NCI-H526 treated with DMSO at 0.1 percent for 48 hours (cell line): ENCODE measurements around the gene UBA7.
"Not testable (repeated sequence)": the region's sequence is repeated elsewhere in the genome, so short reads cannot be mapped to it uniquely, and the experiment has no call there.

Source experiments
- DNase-seq: peaks from one replicate; lab custom pipeline; 2025; lab: John Stamatoyannopoulos, UW

UBA7 gene

DNA sequence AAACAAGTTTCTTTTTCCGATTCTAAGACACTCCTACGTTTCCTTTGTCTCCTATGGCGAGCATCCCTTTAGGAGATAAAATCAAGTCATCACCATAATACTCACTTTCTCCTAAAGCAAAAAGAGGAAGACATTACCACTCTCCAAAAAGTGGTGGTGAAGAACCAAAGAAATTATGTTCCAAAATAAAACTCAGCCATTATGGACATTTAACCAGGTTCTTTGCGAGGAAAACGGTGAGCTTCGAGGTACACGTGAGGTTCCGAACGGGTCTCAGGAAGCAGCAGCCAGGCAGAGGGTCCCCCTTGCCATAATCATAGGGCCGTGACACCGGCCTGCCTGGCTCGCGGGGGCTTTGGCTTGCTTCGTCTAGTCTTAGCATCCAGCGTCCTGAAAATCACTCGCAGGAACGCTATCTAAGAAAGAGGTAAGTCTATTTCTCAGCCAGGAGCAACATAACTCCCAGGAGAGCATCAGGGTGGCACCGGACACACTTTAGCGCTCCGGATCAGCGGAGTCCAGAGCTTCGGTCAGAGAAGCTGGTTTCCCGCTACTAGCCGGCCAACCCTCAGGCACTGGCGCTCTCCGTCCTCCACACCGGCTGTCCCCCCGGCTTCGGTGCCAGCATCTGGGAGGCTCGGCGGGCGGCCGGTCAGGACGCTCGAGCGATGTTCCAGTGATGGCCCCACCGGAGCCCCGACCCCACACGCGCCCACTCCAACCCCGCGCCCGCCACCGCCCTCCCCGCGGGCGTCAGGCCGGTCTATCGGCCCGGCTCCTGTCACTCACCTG is 28.0 kb downstream of the UBA7 start:
- no peak for DNase-seq

DNA sequence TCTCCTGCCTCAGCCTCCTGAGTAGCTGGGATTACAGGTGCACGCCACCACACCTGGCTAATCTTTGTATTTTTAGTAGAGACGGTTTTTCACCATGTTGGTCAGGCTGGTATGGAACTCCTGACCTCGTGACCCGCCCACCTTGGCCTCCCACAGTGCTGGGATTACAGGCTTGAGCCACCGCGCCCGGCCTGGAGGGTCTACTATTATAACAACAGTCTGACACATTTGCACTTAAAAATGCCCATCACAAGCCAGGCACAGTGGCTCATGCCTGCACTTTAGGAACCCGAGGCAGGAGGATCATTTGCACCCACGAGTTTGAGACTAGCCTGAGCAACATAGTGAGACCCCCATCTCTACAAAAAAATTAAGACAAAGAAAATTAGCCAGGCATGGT is 31.5 kb downstream of the UBA7 start:
- DNase-seq, result not testable (repeated sequence)

DNA sequence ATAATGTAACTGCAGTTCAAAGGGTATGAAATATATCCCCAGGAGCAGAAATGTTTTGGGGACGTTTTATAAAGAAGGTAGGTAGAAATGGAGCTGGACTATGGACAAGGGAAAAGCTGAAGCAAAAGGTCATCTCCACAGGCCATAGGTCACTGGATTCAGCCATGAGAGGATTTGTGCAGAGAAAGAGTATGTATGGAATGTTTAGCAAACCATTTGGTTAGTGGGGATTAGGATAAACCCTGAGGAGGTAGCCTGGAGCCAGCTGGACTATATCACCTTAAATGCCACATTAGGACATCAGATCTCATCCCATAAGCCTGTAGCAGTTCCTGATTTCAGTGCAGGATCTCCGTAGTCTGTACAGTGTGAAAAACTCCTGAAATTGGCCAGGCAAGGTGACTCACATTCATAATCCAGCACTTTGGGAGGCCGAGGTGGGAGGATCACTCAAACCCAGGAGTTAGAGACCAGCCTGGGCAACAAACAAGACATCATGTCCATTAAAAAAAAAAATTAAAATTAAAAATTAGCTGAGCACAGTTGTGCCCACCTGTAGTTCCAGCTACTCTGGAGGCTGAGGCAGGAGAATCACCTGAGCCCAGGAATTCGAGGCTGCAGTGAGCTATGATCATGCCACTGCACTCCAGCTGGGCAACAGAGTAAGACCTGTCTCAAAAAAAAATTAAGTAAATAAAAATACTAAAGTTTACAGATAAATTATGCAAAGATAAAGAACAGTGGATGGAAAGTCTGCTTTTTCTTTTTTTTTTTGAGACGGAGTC is 32.1 kb downstream of the UBA7 start:
- DNase-seq, result no peak

DNA sequence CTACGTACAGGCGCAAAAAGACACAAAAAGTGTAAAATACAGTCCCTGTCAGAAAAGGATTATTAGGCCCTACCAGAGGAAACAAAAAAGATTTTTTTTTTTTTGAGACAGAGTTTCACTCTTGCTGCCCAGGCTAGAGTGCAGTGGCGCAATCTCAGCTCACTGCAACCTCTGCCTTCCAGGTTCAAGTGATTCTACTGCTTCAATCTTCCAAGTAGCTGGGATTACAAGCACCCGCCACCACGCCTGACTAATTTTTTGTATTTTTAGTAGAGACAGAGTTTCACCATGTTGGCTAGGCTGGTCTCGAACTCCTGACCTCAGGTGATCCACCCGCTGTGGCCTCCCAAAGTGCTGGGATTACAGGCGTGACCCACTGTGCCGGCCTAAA is 32.8 kb downstream of the UBA7 start:
- DNase-seq, result not testable (repeated sequence)

DNA sequence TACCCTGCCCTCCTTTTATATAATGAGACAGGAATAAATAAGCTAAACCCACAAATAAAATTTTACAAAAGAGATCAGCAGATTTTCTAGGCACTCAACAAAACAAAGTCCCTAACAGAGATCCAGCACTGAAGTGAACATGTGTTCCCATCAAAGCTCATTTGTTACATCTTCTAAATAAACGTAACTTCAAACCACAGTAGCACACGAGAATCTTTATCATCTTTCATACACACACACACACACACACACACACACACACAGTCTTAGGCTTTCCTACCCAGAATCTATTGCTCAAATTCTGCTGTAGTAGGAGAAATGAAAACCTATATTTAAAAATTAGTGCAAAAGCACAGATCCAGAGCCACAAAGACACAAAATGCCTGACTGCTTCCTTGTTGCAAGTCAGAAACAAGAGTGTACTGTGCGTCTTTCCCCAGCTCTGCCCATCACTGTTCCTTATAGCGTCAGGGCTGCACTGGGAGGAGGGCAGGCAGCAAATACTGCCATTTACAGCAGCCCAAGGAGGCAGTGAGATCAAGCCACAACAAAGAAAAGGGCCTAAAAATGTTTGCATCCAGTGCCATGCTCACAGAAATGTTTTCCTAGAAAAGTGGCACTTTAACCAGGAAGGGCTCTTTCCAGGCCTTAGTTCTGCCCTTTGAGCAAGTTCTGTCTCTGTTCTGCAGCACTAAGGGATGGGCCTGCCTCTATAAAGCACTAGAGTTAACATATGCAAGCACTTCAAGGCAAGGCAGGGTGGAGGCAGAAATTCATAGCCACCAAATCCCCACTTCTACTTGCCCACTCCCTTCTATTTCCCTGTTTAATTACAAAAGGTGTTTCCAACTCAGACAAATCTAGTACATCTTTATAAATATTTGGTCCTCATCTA is 33.4 kb downstream of the UBA7 start:
- no peak for DNase-seq

DNA sequence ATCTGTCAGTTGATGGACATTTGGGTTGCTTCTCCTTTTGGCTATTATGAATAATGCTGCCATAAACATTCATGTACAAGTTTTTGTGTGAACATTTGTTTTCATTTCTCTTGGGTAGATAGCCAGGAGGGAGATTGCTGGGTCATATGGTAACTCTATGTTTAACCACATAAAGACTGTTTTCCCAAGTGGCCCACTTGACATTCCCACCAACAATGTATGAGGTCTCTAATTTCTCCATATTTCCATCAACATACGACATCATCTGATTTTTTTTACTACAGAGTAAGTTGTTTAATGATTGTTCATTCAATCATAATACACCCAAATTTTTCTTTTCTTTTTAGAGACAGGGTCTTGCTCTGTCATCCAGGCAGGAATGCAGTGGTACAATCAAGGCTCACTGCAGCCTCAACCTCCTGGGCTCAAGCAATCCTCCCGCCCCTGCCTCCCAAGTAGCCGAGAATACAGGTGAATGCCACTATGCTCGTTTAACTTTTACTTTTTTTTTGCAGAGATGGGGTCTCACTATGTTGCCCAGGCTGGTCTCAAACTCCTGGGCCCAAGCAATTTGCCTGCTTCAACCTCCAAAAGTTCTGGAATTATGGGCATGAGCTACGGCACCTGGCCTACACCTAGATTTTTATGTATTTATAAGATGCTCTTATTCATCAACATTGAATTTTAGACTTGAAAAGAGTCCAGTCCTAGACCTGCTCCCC is 34.2 kb downstream of the UBA7 start:
- no peak for DNase-seq

DNA sequence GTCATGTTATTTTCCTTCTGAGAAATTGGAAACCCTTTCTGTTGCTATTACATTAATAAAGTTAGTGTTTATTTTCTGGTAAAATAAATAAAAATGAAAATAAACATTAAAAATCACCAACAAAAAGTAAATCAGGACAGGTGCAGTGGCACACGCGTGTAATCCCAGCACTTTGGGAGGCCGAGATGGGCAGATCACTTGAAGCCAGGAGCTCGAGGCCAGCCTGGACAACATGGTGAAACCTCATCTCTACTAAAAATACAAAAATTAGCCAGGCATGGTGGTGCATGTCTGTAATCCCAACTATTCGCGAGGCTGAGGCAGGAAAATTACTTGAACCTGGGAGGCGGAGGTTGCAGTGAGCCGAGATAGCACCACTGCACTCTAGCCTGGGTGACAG is 37.7 kb downstream of the UBA7 start:
- not testable (repeated sequence) for DNase-seq

DNA sequence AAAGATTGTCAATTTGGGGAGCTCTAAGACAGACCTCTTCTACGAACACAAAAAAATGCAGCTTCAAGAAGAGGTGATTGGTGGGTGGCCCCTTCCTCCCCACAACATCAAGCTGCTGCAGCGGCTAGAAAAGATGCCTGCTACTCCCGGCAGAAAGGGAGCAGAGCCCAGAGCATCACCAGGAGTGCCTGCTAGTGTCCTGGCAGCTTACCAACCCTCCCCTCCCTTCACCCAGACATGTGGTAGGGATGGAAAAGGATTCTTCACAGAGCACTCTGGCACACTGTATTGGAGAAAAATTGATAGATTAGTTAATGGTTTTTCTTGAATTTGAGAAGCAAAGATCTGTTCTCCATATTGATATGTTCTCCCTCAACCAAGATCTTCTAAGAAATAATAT is 38.2 kb downstream of the UBA7 start:
- DNase-seq, result no peak

DNA sequence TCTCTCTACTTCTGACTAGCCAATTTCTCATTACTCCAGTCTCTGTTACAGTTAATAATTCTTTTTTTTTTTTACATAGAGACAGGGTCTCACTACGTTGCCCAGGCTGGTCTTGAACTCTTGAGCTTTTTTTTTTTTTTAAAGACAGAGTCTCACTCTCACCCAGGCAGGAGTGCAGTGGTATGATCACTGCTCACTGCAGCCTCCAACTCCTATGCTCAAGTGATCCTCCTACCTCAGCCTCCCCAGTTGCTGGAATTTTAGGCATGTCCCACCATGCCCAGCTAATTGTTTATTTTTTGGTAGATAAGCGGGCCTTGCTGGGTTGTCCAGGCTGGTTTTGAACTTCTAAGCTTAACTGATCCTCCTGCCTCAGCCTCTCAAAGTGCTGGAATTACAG is 41.0 kb downstream of the UBA7 start:
- no peak for DNase-seq

DNA sequence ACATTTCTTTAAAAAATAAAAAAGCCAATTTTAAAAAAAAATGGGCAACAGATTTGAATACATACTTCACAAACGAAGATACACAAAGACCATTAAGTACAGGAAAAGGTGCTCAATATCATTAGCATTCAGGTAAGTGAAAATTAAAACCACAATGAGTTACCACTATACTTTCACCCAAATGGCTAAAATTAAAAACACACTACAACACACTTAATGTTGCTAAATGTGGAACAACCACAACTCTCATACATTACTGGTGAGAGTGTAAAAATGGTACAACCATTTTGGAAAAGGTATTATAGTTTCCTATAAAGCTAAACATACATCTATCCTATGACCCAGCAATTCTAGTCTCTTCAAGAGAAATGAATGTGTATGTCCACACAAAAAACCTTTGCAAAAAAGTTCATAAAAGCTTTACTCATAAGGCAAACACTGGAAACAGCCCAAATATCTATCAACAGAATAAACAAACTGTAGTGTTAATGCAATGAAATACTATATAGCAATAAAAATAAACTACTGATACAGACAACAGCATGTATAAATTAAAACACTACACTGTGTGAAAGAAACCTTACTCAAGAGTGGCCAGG is 42.3 kb downstream of the UBA7 start:
- DNase-seq, result no peak

DNA sequence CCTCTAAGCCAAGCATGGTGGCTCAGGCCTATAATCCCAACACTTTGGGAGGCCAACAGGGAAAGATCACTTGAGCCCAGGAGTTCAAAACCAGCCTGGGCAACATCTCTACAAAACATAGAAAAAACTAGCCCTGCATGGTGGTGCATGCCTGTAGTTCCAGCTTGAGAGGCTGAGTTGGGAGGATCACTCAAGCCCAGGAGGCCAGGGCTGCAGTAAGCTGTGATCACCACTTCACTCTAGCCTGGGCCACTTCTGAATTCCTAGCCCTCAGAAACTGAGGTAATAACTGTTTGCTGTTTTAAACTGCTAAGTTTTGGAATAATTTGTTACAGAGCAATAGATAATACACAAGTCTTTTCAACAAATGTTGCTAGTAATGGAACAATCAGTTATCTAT is 43.8 kb downstream of the UBA7 start:
- DNase-seq, result no peak

DNA sequence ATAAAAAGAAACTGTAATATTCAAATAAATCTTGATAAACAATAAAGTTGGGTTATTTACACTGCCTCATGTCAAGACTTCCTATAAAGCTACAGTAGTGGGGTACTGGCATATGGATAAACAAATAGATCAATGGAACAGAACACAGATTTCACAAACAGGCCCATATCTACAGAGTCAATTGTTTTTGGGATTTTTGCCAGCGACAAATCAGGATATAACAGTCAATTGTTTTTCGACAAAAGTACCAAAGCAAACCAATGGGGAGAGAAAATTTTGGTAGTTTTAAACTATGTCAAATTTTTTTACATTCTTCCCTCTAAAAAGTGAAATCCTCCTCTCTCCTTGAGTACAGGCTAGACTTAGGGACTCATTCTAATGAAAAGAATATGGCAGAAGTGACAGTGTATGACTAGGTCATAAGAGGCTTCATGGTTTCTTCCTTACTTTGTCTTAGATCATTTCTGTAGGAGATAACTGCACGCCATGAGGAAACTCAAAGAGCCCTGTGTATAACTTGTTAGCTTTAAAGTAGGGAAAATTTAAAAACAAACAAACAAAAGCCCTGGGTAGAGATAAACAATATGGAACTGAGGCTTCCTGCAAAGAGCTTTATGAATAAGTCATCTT is 44.4 kb downstream of the UBA7 start:
- no peak for DNase-seq

DNA sequence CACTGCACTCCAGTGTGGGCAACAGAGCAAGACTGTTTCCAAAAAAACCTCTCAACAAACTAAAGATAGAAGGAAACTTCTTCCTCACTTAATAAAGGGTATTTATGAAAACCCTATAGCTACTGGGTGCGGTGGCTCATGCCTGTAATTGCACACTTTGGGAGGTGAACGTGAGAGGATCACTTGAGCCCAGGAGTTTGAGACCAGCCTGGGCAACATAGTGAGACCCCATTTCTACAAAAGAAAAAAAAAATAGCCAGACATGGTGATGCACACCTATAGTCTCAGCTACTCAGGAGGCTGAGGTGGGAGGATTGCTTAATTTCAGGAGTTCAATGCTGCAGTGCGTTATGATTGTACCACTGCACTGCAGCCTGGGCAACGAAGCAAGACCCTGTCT is 49.8 kb downstream of the UBA7 start:
- DNase-seq, result no peak

DNA sequence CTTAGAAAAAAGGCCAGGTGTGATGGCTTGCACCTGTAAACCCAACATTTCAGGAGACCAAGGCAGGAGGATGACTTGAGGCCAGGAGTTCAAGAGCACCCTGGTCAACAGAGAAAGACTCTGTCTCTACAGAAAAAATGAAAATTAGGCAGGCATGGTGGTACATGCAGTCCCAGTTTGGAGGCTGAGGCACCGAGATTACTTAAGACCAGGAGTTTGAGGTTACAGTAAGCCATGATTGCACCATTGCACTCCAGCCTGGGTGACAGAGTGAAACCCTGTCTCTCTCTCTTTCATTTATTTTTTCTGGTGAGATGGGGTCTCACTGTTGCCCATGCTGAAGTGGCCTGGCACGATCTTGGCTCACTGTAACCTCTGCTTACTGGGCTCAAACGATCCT is 52.1 kb downstream of the UBA7 start:
- DNase-seq, result no peak

DNA sequence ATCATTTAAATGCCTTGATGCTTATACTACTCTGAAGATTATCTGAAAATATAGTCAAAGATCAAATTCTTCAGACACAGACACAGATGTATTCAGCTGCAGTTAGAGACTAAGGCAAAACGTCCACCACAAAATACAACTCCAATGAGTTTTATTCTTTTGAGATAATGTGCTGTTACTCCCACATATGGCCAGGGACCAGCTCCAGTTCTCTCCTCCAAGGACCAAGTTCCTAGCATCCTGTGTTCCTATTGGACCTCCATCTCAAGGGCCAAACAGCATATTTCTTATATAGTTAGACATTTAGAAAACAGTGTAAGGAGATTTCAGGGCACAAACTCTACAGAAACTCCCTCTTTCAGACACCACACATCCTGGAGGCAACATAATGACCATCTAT is 54.5 kb downstream of the UBA7 start:
- no peak for DNase-seq

DNA sequence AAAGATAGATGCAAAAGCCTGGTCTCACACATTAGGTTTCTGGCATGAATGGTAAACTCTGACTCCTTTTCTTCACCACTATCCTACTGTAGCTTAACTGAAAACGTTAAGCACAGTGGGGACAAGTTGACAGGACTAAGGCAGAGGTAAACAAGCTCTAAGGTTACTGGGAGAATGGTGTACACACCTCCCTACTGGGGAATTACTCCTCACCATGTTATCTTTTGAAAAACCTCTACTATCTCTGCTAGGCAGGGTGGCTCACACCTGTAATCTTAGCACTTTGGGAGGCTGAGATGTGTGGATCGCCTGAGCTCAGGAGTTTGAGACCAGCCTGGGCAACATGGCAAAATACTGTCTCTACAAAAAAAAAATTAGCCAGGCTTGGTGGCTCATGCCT is 56.6 kb downstream of the UBA7 start:
- no peak for DNase-seq

DNA sequence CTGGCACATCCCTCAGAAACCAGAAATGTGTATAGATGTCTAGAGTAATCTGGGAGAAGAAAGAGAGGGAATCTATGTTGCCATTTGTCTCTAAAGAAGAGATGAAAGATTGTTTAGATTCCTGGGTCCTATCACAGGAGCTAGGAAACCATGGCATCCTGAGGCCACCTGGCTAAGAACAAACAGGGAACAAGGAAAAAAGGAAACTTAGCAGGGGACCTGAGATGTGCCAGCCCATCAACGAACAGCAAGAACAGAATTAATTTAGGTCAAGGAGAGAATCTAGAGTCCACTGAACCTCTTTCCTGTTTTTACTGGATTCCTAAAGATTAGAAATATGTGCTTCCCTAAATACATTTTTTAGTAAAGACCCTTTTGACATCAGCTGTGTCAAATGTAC is 57.7 kb downstream of the UBA7 start:
- no peak for DNase-seq
